ENCODE results near the gene TMEM141. TPM values are rescaled to one million over a fixed set of nuclear protein-coding genes. Genes with fewer than 3 reads are reported as not detected.
"Not testable (repeated sequence)": the region's sequence is repeated elsewhere in the genome, so short reads cannot be mapped to it uniquely, and the experiment has no call there.

TMEM141 gene
- total and polyA plus RNA-seq, 11 donors = 45.6 to 122 (median 66.9) TPM

GRCh38 chr9:136837146-136837855 is 46.2 kb downstream of the TMEM141 start:
- H3K27ac ChIP-seq = no peak overlapping the region
- peaks cover 0 to 66% (median 29%) of the 10 kb centered on the region in 9 donors for H3K36me3 ChIP-seq
- H3K27me3 ChIP-seq = no peaks in the 10 kb centered on the region
- no peak for DNase-seq
- TF ChIP-seq CTCF (IDR thresholded peaks at IDR 0.05) (no peak), POLR2A (IDR thresholded peaks at IDR 0.05) (no peak)
- H3K4me1 ChIP-seq = peaks cover 0 to 19% (median 9%) of the 10 kb centered on the region in 12 donors
- H3K9me3 ChIP-seq = no peaks in the 10 kb centered on the region
- WGBS, 4 donors = 85 to 93% (median 91%) methylated on average over 8 to 27 of the region's 27 CpGs
- intact Hi-C loops (cut with DNase I) = loop anchor here in 1 of 10 donors (5.0 kb wide), 1 partner anchor 35 kb away; no protein-coding TSS in a partner anchor
- no peak overlapping the region for H3K4me3 ChIP-seq
- ATAC-seq = no peak

- not testable (repeated sequence) for H3K9me3 ChIP-seq, DNase-seq, H3K27ac ChIP-seq, H3K4me3 ChIP-seq, H3K27me3 ChIP-seq, ATAC-seq
- 91 to 93% (median 92%) methylated on average over 12 to 15 of the region's 15 CpGs for WGBS, 4 donors
- H3K4me1 ChIP-seq = peaks cover 0 to 25% (median 13%) of the 10 kb centered on the region in 12 donors
- intact Hi-C loops (cut with DNase I) = loop anchor here in 1 of 10 donors (5.0 kb wide), 1 partner anchor 36 kb away; no protein-coding TSS in a partner anchor
- peaks cover 0 to 61% (median 23%) of the 10 kb centered on the region in 9 donors for H3K36me3 ChIP-seq
Observed at GRCh38 chr9:136837856-136838277, 46.7 kb downstream of the TMEM141 start.

- TF ChIP-seq POLR2A (IDR thresholded peaks at IDR 0.05) (no peak), CTCF (IDR thresholded peaks at IDR 0.05) (no peak)
- Histone ChIP-seq H3K36me3 (peaks cover 0 to 56% (median 22%) of the 10 kb centered on the region in 9 donors), H3K4me3 (no peak overlapping the region), H3K27ac (no peak overlapping the region), H3K9me3 (no peaks in the 10 kb centered on the region), H3K27me3 (peaks cover 0 to 10% (median 0%) of the 10 kb centered on the region in 9 donors), H3K4me1 (peaks cover 5 to 32% (median 20%) of the 10 kb centered on the region in 12 donors)
- DNase-seq (no peak), ATAC-seq (no peak)
- intact Hi-C loops (cut with DNase I) = loop anchor here in 1 of 10 donors (5.0 kb wide), 1 partner anchor 36 kb away; no protein-coding TSS in a partner anchor
- WGBS, 4 donors = 81 to 89% (median 87%) methylated on average over 15 to 29 of the region's 29 CpGs
Observed at GRCh38 chr9:136838314-136839228, 47.4 kb downstream of the TMEM141 start.

GRCh38 chr9:136839229-136840139 is 48.3 kb downstream of the TMEM141 start:
- H3K27ac ChIP-seq = no peak overlapping the region
- 87 to 89% (median 88%) methylated on average over 18 to 36 of the region's 36 CpGs for WGBS, 4 donors
- intact Hi-C loops (cut with DNase I) = loop anchor here in 5 of 10 donors (5.0 to 10.0 kb wide), 4 partner anchors 37 to 195 kb away; partner anchors contain the start of genes CCDC183 (in 2 of the 5), FUT7 (in 2 of the 5), TMEM141 (in 2 of the 5) and FBXW5 (in 1 of the 5)
- TF ChIP-seq CTCF (IDR thresholded peaks at IDR 0.05) (no peak), POLR2A (IDR thresholded peaks at IDR 0.05) (no peak)
- H3K4me1 ChIP-seq = peaks cover 10 to 41% (median 27%) of the 10 kb centered on the region in 12 donors
- no peak for DNase-seq
- no peaks in the 10 kb centered on the region for H3K9me3 ChIP-seq
- ATAC-seq = no peak
- peaks cover 0 to 55% (median 16%) of the 10 kb centered on the region in 9 donors for H3K36me3 ChIP-seq
- H3K4me3 ChIP-seq = no peak overlapping the region
- H3K27me3 ChIP-seq = peaks cover 0 to 19% (median 5%) of the 10 kb centered on the region in 9 donors

Data from heart left ventricle (tissue), 16 donors.